ENCODE measurements around the gene RAB6B.

The RAB6B gene

GRCh38 chr3:133840767-133841166, 54.9 kb downstream of the RAB6B start:
- in situ Hi-C loops (cut with MboI; ENCODE audit: low sequenced_read_pairs) = no loop called here

GRCh38 chr3:133840055-133840737, 55.5 kb downstream of the RAB6B start:
- in situ Hi-C loops (cut with MboI; ENCODE audit: low sequenced_read_pairs) = no loop called here

GRCh38 chr3:133838916-133839800, 56.5 kb downstream of the RAB6B start:
- in situ Hi-C loops (cut with MboI; ENCODE audit: low sequenced_read_pairs) = no loop called here

- in situ Hi-C loops (cut with MboI; ENCODE audit: low sequenced_read_pairs) = no loop called here
Observed at GRCh38 chr3:133838296-133838789, 57.3 kb downstream of the RAB6B start.

GRCh38 chr3:133837487-133838295, 58.0 kb downstream of the RAB6B start:
- in situ Hi-C loops (cut with MboI; ENCODE audit: low sequenced_read_pairs) = no loop called here

- in situ Hi-C loops (cut with MboI; ENCODE audit: low sequenced_read_pairs) = no loop called here
Observed at GRCh38 chr3:133836497-133837158, 59.1 kb downstream of the RAB6B start.

- in situ Hi-C loops (cut with MboI; ENCODE audit: low sequenced_read_pairs) = no loop called here
Observed at GRCh38 chr3:133835961-133836360, 59.7 kb downstream of the RAB6B start.

GRCh38 chr3:133835418-133835743, 60.3 kb downstream of the RAB6B start:
- in situ Hi-C loops (cut with MboI; ENCODE audit: low sequenced_read_pairs) = no loop called here

GRCh38 chr3:133834621-133835417, 60.9 kb downstream of the RAB6B start:
- in situ Hi-C loops (cut with MboI; ENCODE audit: low sequenced_read_pairs) = no loop called here

- in situ Hi-C loops (cut with MboI; ENCODE audit: low sequenced_read_pairs) = no loop called here
Observed at GRCh38 chr3:133833880-133834620, 61.6 kb downstream of the RAB6B start.

GRCh38 chr3:133833267-133833666, 62.4 kb downstream of the RAB6B start:
- in situ Hi-C loops (cut with MboI; ENCODE audit: low sequenced_read_pairs) = no loop called here

- in situ Hi-C loops (cut with MboI; ENCODE audit: low sequenced_read_pairs) = no loop called here
Observed at GRCh38 chr3:133832802-133833144, 62.9 kb downstream of the RAB6B start.

GRCh38 chr3:133831966-133832801, 63.5 kb downstream of the RAB6B start:
- in situ Hi-C loops (cut with MboI; ENCODE audit: low sequenced_read_pairs) = no loop called here

- in situ Hi-C loops (cut with MboI; ENCODE audit: low sequenced_read_pairs) = no loop called here
Observed at GRCh38 chr3:133830071-133830470, 65.6 kb downstream of the RAB6B start.

GRCh38 chr3:133829310-133829707, 66.4 kb downstream of the RAB6B start:
- in situ Hi-C loops (cut with MboI; ENCODE audit: low sequenced_read_pairs) = loop anchor here (10.0 kb wide), 1 partner anchor 85 kb away; no protein-coding TSS in a partner anchor

- in situ Hi-C loops (cut with MboI; ENCODE audit: low sequenced_read_pairs) = loop anchor here (10.0 kb wide), 1 partner anchor 86 kb away; no protein-coding TSS in a partner anchor
Observed at GRCh38 chr3:133828576-133829309, 66.9 kb downstream of the RAB6B start.

GRCh38 chr3:133827684-133828083, 68.0 kb downstream of the RAB6B start:
- in situ Hi-C loops (cut with MboI; ENCODE audit: low sequenced_read_pairs) = loop anchor here (10.0 kb wide), 1 partner anchor 87 kb away; no protein-coding TSS in a partner anchor
